GM18951 (cell line): ENCODE measurements around the gene ARHGEF1.
A peak's percentile ranks its signal among the peaks of the same experiment; 100 is the strongest.

Experiments used
- POLR2A ChIP-seq: IDR thresholded peaks from 4 replicates; pipeline ENCODE4 v1.6.1; 2011; ENCODE audit warnings: mild to moderate bottlenecking; ENCODE audit not compliant: insufficient read length, insufficient read depth; ENCODE audit errors: extremely low read depth
- in situ Hi-C: fragments of 300-500 bp; cut with MboI; formaldehyde crosslinking; loops from one replicate; pipeline ENCODE4 v1.12.0; 2022; ENCODE audit warnings: low sequenced_read_pairs, mixed read lengths, inconsistent platforms; ENCODE audit not compliant: unreplicated experiment

The ARHGEF1 gene

DNA sequence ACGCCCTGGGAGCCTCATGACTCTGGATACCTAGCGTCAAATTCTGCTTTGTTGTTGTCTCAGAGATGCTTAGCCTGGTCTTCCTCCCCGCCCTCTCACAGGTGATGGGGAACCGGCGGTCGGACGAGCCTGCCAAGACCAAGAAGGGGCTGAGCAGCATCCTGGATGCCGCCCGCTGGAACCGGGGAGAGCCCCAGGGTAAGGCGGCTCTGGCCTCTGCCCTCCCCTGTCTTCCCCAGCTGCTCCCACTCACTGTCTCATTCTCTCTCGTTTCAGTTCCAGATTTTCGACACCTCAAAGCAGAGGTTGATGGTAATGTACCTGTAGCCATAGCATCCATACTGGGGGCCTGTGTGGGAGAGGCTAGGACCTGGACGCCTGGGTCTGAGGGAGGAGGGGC, 11.4 kb downstream of the ARHGEF1 start:
- in situ Hi-C loops, result no loop called here
- TF ChIP-seq POLR2A, result no peak

GRCh38 chr19:41895745-41896580, 13.0 kb downstream of the ARHGEF1 start:
- in situ Hi-C loops, result no loop called here
- no peak for TF ChIP-seq POLR2A

GRCh38 chr19:41896581-41896942, 13.6 kb downstream of the ARHGEF1 start:
- in situ Hi-C loops, result no loop called here
- TF ChIP-seq POLR2A, result no peak

DNA sequence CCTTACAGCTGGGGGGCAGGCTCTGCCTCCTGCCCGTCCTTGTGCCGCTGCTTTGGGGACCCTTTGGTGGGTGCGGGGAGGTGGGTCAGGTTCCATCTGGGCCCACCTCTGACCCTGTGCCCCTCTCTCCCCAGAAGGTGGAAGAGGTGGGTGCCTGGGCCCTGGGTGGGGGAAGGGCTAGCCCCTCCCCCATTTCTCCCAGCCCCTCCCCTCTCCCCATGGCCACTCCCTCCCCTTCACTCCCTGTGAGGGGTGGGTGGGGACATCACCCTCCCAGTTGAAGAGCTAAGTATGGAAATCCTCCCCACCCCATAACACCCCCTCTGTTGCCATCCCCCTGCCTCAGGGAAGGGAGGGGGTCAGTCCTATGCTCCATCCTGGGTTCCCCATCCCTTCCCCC, 14.2 kb downstream of the ARHGEF1 start:
- in situ Hi-C loops, result no loop called here

GRCh38 chr19:41897820-41898219, 14.8 kb downstream of the ARHGEF1 start:
- in situ Hi-C loops, result no loop called here
- TF ChIP-seq POLR2A, result no peak

More for the DNA sequence above, 14.2 kb downstream of the ARHGEF1 start:
- no peak for TF ChIP-seq POLR2A

DNA sequence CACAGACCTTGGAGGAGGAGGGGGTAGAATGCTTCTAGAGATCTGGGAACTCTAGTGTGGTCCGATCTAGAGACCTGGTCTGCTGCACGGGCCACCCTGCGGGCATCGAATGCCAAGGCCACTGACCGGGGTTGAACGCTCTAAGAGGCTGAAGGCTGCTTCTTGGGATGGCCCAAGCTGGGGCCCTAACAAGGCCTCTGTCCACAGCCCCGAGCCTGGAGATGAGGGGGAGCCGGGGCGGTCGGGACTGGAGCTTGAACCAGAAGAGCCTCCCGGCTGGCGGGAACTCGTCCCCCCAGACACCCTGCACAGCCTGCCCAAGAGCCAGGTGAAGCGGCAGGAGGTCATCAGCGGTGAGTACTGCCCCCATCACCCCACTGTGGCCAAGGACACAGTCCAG, 15.3 kb downstream of the ARHGEF1 start:
- in situ Hi-C loops, result no loop called here
- TF ChIP-seq POLR2A, result no peak

DNA sequence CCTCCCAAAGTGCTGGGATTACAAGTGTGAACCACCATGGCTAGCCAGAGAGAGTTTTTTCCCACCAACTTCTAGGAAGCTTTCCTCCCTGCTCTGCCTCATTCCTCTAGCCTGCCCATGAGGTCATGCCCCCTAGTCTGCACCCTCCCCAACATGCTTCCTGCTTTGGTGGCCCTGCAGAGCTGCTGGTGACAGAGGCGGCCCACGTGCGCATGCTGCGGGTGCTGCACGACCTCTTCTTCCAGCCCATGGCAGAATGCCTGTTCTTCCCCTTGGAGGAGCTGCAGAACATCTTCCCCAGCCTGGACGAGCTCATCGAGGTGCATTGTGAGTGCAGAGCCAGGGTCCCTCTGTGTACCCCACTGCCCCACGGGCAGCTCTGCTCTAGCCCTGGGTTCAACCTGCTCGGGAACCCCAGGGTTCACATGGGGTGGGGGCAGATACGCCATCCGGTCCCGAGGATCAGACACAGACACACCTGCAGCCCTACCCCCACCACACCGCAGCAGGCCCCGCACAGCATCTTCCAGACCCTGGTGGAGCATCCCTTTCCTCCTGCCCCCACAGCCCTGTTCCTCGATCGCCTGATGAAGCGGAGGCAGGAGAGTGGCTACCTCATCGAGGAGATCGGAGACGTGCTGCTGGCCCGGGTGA, 18.9 kb downstream of the ARHGEF1 start:
- in situ Hi-C loops, result no loop called here
- TF ChIP-seq POLR2A, result peak; percentile 23

DNA sequence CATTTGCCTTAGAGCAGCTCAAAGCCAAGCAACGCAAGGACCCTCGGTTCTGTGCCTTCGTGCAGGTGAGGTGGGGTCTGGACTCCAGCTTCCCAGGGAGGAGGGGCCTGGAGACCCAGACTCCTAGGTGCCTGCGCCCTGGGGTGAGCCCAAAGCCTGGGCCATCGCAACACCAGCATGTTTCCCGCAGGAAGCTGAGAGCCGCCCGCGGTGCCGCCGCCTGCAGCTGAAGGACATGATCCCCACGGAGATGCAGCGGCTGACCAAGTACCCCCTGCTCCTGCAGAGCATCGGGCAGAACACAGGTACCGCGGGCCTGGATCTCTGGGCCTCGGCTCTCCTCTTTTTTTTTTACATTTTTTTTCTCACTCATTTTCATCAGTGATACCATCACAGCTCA, 19.6 kb downstream of the ARHGEF1 start:
- TF ChIP-seq POLR2A, result no peak
- in situ Hi-C loops, result no loop called here

DNA sequence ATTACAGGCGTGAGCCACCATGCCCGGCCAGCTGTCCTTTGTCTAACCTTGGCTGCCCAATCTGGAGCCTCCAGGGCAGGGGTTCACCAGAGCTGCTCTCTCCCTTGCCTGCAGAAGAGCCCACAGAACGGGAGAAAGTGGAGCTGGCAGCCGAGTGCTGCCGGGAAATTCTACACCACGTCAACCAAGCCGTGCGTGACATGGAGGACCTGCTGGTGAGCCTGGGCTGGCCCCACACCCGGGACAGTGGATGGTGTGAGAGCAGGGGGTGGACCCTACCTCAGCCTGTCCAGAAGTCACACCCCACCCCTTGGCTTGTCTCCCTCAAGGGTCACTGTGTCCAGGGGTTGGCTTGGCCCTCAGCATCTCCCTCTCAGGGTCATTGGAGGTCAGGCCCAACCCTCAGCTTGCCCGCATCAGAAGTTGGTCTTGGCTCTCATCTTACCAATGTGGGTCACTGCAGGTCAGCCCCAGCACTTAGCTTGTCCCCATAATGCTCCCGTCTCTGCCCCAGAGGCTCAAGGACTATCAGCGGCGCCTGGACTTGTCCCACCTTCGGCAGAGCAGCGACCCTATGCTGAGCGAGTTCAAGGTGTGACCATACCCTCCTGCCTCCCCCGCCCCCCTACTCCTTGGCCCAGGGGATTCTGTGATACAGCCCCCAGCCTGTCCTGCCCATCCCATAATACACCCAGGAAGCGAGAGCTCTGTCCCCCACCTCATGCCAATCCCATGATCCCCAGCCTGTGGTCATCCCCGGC, 20.4 kb downstream of the ARHGEF1 start:
- in situ Hi-C loops, result no loop called here
- TF ChIP-seq POLR2A, result no peak

DNA sequence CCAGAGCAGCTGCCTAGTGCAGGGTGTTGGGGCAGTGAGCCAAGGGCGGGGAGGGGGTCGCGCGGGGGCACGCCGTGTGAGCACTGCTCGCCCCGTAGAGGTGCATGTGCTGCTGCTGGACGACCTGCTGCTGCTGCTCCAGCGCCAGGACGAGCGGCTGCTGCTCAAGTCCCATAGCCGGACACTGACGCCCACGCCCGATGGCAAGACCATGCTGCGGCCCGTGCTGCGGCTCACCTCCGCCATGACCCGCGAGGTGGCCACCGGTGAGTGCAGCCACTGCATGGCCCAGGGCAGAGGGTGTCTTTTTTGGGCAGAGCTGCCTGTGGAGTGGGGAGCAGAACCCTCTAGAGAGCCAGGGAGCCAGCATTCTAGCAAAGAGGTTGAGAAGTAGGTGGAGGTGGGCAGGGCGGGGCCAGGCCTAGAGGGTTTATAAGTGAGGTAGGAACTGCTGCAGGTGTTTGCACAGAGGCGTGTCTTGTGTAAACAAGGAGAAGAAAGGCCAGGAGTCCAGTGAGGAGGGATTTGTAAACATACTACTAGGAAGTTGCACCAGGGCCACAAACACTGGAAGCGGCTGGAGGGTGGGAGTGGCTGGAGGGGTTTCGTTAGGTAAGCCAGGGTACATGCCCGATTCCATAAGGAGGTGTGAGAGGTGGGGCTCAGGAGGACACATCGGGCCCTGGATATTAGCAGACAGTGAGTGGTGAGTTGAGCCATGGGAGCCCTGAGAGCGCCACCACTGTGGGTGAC, 21.3 kb downstream of the ARHGEF1 start:
- no peak for TF ChIP-seq POLR2A
- in situ Hi-C loops, result no loop called here

- no peak for TF ChIP-seq POLR2A
- in situ Hi-C loops, result no loop called here
Observed at GRCh38 chr19:41905273-41906002, 22.5 kb downstream of the ARHGEF1 start.

DNA sequence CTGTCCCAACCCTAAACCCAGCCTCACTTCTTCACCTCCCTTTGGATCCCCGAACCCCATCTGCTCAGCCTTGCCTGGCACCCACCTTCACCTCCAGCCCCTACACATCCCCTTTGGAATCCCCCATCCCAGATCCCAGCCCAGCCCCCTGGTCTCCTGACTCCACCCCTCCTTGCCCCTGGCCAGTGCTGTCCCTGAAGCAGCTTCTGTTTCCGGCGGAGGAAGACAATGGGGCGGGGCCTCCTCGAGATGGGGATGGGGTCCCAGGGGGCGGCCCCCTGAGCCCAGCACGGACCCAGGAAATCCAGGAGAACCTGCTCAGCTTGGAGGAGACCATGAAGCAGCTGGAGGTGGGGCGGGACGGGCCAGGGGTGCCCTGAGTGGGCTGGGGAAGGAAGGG, 23.3 kb downstream of the ARHGEF1 start:
- peak; percentile 9 for TF ChIP-seq POLR2A
- in situ Hi-C loops, result no loop called here
